Central memory CD4-positive, alpha-beta T cell (primary cell): ENCODE measurements around the gene SIAE.

Experiments used
- DNase-seq: peaks from one replicate; pipeline ENCODE4 v3.0.0; 2022

SIAE gene

DNA sequence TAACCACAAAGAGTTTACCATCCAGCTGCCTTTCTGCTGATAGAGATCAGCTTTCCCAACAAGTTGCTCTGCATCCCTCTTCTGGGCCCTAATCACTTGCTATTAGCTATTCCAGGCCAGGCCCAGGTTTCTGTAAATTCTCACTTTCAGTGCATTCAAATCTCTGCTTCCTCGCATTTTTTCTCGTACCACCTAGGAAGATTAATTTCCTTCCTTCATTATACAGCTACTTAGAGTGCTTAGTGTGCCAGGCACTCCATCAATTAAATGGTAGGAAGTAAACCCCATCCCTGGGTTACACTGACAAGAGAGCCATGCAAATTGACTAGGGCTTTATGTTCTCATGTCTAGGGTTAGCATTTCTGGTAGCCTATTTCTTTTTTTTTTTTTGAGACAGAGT, 9.7 kb downstream of the SIAE start:
- DNase-seq, result no peak

DNA sequence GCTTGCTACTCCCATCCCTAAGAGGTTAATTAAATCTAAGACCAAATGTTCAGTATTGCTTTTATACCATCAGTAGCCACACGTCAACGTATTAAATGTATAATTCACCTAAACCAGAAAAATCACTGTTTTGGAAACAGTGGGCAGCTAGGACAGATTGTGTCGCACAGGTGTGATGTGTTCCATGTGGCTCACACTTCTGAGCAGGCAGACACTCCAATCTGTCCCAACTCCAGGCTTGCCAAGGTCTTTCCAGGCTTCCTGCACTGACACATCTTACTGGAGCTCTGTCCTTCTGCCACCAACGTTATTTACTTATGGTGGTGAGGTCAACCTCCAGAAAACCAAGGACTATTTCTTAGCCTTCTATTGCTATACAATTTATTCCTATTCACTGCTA, 11.4 kb downstream of the SIAE start:
- DNase-seq, result no peak

DNA sequence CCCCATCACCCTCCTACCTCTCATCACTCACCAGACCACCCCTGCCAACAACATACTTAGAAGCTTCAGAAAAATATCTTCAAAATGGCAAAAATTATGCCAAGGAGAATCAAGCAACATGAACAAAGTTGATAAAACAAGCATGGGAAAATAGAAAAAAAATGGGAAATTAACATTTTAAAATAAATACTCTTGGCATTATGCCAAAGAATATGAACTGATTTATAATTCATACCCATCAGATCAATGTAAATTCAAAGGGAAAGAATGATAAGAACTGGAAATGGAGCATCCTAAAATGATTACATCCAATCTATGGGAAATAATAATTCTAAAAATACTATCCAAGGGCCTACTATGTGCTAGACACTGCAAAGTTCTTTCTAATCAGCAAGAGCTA, 12.0 kb downstream of the SIAE start:
- DNase-seq, result no peak

DNA sequence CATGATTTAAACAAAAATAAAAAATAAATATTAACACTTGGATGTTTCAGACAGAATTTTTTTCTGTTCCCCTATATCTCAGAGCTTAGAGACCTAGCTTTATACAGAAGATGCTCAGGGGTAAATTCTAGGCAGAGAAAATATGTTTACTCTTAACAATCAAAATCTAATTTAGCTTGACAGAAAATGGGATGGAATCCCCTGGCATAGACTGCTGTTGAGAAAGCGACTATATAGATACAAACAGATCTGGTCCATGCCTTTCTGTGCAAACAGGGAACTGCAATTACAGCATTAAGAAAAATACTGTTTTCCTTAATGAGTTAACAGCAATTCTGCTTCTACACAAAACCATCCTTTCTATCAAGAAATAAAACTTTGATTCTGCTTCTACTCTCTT, 14.6 kb downstream of the SIAE start:
- no peak for DNase-seq

DNA sequence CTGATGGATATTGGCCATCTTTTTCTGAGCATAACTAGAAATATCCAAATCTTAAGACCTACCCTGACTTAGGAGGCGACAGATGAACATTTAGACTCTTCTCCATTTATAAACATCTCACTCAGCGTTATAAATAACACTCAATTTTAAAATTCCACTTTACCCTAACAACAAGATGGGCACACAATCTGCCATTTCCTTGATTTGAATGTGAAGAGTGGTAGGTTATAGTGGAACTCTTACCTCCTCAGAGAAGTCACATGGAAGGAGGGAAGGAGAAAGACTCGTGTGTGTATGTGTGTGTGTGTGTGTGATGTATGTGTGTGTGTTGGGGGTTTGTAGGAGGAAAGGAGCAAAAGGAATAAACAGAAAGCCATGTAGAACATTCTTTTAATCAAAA, 15.0 kb downstream of the SIAE start:
- no peak for DNase-seq

DNA sequence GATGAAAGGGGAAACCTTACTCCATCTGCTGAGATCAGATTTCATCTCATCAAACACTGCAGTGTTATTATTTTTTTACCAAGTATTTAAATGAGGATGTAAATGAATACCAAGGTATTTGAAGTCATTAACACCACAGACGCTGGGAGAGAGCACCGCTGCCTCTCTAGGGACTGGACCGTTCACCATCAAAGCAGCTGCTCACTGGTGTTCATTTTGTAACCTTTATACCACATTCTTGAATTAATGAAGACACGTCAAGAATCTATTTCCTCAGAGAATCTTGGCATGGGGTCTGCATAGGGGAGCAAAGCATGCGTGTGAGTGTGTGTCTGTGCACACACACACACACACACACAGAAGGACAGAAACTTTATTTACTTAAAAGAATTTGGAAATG, 15.6 kb downstream of the SIAE start:
- no peak for DNase-seq

DNA sequence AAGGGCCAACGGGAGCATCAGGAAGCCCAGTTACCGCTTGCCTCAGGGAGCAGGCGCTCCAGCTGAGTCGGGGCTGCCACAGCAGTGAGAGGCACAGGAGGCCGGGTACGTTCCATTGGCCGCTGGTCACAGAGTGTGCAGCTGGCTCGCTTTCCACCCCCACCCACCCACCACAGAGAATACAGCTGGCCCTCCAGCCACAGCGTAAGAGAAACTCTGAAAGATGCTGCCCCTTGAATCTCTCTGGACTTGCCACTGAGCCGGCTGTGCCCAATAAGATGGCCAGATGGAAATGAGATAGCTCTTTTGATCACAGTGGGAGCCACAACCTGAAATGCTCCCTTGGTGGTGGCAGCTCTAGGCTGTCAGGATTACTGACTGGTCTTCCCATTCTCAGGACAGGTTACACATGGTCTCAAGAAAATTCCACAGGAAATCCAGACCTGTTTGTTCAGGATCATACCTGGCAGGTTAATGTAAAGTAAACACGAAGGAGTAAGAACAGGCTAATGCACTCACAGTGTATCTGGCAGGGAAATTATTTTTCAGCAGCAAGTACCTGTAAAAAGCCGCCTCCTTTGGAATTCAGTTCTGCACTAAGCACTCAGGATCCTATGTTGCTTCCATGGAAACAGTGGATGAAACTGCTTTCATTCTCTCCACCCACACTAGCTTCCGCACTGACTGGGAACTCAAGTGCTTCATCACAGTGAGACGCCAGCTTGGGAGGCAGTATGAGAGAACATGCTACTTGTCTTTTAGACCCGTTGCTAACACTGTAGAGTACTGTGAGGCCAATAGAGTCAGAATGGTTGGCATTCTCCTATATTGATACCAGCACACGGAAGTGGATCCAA, 16.5 kb downstream of the SIAE start:
- DNase-seq, result no peak

DNA sequence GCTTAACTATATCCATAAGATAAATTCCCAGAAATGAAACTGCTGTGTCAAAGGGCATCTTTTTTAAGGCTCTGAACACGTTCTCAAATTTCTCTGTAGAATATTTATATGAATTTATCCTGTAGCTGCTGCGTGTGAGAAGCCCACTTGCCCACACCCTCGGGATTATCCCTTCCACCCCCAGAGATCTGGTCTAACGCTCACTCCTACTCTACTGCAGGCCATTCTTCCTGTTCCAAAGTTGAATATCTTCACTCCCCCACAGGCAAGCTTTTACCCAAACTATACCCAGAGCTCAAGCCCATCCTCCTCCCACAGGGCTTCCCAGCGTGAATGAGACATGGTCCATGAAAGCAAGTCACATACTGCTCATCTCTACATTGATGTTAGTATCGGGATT, 24.9 kb downstream of the SIAE start:
- DNase-seq, result no peak

DNA sequence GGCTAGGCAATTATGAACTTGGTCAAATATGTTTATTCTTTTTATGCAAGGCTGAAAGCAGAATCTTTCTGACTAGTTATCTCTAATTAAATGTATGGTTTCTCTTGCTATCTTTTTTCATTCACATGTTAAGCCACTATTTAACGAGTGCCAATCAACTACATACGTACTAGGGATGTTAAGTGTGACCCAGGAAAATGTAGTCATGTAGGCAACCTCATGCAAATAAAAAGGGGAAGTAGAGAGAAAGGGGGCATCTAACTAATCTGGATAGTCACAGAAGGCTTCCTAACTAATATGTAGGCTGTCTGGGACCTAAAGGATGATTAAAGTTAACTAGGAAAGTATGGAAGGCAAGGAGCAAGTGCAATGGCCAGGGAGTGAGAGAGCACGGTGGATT, 27.4 kb downstream of the SIAE start:
- no peak for DNase-seq

DNA sequence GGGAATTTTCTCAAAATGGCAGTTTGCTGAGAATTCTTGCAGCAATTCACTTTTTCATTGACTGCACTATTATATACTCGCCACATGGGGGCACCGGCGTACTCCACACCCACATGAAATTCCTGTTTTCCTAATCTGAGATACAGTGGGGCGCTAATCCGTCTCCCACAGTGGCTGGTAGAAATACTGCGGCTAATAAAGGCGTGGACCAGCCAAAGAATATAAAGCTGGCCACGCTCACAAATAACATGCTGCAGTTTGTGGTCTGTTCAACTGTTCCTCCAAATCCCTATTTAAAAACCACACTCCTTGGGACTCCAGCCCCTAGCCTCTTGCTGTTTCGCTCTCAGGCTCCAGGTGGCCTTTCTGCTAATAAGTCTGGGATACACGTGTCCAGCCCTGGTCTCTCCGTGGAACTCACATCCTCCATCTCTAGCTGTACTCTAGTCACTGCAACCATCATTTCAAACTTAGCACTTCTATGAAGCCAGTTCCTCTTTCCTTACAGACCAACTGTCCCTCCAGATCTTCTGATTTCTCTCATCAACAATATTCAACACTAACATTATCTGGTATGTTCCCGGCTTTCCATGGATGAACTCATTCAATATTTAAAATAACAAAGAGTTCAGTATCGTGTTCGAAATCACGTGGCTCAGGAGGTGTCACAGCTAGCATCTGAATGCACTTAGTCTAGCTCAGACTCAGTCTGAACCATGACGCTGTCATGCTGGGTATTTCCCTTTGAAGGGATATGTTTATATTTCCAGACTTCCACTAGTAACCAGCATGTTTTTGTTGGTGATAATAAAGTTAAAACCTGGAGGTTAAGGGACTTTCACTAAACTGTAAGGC, 28.9 kb downstream of the SIAE start:
- peak; percentile 25 for DNase-seq

DNA sequence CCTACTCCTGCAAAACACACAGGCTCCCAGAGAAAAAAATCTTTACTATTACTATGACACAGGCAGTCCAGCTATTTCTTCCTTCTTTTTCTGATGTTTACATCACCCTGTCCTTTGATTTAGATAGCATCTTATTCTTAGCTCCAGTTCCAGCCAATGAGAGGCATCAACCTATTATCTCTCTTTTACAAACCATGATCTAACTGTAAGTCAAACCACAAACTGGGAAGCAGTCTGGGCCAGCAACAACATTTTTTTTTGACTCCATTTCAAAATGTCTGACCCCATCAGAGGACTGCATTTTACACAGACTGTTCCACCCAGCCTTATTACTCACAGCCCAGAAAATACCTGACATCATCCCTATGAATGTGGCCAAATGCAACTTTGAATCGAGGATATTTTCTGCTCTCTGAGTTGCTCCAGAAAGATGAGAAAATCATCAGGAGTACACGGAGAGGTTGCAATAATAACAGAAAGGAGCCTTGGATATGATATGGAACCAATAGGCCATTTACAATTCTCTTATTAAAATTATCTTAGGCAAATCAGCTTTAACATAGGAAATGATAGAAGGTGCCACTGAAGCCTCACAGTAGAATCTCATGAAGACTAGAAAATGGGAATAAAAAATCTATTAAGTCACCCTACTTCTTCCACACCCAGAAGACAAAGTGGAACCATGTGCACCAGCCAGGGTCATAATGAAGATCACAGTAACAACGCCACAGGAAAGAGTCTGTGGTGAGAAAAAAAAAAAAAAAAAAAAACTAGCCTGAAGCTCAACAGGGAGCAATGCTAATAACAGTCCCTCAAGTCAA, 29.7 kb downstream of the SIAE start:
- no peak for DNase-seq

DNA sequence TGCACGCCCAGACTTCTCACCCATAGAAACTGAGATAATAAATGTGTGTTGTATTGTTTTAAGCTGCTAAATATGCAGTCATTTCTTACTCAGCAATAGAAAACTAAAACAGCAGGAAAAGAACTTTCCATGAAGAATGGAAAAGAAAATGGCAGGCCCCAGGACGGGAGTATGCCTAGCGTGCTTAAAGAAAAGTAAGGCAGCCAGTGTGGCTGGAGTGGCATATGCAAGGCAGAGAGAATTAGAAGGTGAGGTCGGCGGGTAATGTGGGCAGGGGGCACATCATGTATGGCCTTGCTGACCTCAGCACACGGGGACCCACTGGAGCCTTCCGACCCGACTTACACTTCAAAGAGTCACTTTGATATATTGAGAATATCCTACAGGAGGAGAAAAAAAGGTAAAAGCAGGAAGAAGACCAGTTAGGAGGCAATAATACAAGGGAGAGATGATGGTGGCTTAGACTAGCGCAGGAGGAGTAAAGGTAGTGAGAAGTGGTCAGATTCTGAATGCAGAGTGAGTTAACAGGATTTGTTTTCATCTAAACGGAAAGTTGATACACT, 30.4 kb downstream of the SIAE start:
- DNase-seq, result no peak

DNA sequence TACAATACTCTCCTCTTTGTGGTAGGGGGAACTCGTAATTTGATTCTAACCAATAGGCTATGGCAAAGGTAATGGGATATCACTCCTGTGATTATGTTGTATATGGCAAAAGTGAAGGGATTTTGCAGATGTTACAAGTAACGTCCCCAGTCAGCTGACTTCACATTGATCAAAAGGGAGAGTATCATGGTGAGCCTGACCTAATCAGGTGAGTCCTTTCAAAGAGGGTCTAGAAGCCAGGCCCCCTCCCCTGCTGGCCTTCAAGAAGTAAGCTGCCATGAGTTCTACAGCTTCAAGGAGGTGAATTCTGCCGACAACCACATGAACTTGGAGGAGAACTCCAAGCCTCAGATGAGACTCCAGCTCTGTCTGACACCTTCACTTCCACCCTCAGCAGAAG, 30.9 kb downstream of the SIAE start:
- DNase-seq, result no peak

DNA sequence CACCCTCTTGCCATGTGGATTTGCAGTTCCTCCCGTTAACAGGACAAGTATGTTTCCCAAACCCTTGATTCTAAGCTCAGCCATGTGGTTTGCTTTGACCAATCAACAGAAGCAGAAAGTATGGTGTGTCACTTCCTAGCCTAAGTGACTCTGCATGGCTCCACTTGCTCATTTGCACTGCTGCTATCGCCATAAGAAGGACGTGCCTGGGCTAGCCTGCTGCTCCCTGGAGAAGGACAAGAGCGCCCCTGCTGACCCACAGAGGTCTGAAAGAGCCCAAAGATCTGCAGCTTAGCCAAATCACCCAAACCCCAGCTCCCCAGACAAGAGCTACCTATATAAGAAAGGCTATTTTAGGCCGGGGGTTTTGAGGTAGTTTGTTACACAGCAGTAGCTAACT, 32.9 kb downstream of the SIAE start:
- no peak for DNase-seq

DNA sequence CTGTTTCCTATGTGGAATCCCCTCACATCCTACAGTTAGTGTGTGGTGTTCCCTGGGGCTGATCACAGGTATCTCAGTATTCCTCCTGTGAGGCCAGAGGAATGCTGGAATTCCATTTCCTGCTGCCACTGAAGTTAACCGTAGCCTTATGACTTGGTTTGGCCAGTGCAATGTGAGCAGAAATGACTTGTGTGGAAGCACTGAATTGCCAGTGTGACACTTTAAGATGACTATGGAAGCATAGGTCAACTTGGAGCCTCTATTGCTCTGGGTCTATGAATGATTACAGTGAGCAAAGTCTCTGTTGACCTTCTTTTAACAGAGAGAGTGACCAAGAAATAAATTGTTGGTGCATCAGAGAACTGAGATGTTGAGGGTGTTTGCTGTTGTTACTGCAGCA, 34.4 kb downstream of the SIAE start:
- no peak for DNase-seq

DNA sequence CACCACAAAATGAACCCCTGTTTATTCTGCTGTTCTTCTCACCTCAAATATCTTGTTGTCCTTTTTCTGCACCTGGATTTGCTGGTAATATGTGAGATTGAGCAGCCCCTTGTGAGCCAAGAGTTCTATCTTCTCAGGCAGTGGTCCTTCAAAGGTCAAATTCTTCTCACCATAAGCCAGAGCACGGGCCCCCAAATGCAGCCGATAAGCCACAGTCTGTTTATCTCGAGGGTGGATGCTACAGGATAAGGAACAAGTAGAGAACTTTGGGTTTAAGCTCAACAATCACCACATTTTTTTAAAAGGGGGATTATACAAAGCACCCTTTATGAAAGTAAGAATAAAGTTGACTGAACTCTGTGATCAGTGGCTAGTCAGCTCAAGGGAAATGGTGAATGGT, 35.0 kb downstream of the SIAE start:
- DNase-seq, result no peak

DNA sequence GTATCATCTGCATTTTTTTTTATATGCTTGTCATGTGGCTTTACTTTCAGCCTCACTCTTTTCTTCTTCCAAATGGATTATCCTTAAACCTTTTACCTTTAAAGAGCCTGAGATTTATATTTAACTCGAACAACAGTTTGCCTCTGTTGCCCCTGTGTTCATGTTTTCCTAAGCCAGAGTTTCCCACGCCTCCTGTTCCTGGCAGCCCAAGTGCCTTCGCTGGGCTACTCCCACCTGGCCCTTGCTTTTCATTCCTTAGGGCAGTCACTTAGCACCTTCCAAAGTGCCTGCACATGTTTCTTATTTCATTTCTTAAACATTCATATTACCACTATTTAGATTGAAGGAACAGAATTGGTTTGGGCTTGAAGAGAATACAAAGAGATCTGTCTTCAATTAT, 37.6 kb downstream of the SIAE start:
- DNase-seq, result no peak

DNA sequence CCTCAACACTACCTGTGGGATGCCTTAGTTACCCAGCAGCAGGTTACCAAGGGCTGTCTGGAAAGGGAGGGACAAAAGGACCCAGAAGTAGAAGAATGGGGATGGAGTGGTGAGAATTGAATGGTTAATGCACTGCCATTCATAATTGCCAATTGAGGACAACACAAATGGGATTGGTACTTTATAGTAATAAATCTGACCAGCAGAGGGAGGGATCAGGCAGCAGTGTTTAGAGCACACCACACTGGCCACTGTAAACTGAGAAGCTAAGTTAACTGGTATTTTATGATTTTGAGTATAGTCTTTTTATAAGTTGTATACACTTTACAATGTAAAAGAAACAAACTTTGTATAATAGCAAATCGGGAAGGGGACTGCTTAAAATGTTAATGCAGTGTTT, 40.2 kb downstream of the SIAE start:
- DNase-seq, result no peak

DNA sequence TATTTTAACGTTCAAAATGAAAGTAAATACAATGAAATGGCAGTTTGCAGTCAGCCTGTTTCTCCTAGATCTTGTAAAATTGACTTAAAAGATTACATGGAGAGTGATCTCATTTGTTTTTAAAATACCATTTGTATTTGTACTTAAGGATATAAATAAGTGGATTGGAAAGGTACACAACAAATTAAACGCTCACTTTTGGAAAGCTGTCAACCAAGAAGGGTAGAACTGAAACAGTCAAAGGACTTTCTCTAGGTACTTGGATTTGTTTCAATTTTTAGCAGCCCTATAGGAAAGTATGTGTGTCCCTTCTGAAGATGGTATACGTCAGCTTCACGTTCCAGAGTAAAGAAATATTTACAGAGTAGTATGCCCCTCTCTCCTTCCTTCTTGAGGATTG, 43.6 kb downstream of the SIAE start:
- no peak for DNase-seq

DNA sequence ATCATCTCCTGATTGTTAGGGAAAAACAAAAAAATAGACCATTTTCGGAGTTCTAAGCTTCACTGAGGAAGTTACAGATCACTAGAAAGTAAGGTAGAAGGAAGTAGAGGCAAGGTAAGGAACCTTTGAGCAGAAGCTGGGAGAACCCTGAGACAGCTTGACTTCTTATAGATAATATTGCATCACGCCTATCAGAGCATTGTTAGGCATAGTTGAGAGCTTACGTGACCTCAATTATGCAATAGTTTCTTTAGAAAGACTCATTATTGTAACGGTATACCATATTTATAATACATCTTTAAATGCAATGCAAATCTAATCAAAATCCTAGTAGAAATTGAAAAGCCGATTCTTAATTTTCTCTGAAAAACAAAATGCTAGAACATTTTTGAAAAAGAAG, 46.0 kb downstream of the SIAE start:
- no peak for DNase-seq

DNA sequence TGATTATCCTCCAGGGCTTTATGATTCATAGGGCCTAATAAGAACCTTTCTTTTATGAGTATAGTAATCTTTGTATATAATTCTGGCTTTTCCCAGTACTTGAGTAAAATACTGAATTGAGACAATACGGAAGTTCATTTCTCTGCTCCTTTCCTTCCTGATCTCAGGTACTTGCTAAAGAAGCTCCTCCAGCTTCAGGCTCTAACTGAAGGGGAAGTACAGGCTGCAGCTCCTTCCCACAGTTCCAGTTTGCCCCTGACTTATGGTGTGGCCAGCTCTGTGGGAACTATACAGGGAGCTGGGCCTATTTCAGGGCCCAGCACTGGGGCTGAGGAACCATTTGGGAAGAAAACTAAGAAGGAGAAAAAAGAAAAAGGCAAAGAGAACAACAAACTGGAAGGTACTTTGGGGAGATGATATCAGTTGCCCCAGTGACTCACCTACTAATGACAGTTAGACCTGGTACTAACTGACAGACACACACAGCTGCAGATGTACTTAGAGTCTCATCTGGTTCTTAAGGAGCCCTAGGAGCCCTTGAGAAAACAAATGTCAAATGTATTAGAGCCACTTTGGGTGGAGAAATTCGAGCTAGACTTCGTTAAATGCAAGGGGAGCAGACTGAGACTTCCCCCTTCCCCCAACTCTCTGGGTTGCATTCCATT, 47.9 kb downstream of the SIAE start:
- DNase-seq, result no peak

DNA sequence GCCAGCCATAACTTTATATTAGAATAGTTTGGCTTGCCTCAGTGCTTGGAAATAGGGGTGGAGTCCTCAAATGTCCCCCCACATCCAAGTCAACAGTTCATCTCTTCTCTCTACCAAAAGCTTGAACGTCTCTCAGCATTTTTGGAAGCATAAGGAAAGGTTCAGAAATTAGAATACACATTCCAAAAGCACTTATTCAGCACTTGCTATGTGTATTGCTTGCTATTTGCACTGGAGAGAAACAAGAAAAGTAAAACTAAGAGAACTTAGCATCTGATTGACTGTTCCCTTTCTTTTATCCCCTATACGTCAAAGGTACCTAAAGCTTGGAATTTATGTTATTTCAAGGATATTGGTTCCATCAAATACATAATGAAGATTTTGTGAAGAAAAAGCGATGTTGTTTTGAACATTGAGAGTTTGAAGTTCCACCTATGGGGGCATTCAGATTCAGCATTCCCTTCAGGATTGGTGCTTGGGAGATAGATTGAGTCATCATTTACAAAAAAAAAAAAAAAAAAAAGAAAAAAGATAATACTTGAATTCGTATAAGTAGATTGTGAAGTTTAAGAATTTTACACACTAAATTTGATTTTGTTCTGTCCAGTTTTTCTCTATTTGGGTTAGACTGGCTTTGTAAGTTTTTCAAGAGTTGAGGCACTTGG, 49.5 kb downstream of the SIAE start:
- no peak for DNase-seq
